NCI-H526 (cell line): ENCODE results near the gene IPO13.

Experiments
- DNase-seq, 2 experiments: peaks; one replicate each; lab custom pipeline; 2025; lab: John Stamatoyannopoulos, UW

Gene IPO13

GRCh38 chr1:43973981-43974442, 27.3 kb downstream of the IPO13 start:
- DNase-seq: no peak

- peak; percentile 94 to 100 for DNase-seq
Measured at GRCh38 chr1:43974443-43975248, 27.9 kb downstream of the IPO13 start, which contains the start of gene ATP6V0B. Gene ATP6V0B, plus strand, starts transcription at chr1:43974960. Its CDS starts 81 bp downstream, at chr1:43975041.

- DNase-seq: peak; percentile 56 to 73
Measured at GRCh38 chr1:43975249-43975961, 28.7 kb downstream of the IPO13 start.

GRCh38 chr1:43976045-43976444, 29.3 kb downstream of the IPO13 start:
- peak in 1 of 2 experiments; percentile 26 for DNase-seq

- DNase-seq: no peak
Measured at GRCh38 chr1:43976890-43977289, 30.1 kb downstream of the IPO13 start.

- no peak for DNase-seq
Measured at GRCh38 chr1:43977376-43978263, 30.9 kb downstream of the IPO13 start.

- DNase-seq: no peak
Measured at GRCh38 chr1:43978264-43978550, 31.5 kb downstream of the IPO13 start.

- DNase-seq: peak in 1 of 2 experiments; percentile 78
Measured at GRCh38 chr1:43978551-43979260, 32.0 kb downstream of the IPO13 start, which contains the start of gene B4GALT2. Gene B4GALT2, plus strand, starts transcription at chr1:43979210. Its CDS starts 1,951 bp downstream, at chr1:43981161.

- no peak for DNase-seq
Measured at GRCh38 chr1:43979261-43979527, 32.4 kb downstream of the IPO13 start.

GRCh38 chr1:43979528-43980254, 32.9 kb downstream of the IPO13 start:
- DNase-seq: peak in 1 of 2 experiments; percentile 74

- peak in 1 of 2 experiments; percentile 49 for DNase-seq
Measured at GRCh38 chr1:43980255-43981134, 33.7 kb downstream of the IPO13 start.

GRCh38 chr1:43981135-43981491, 34.4 kb downstream of the IPO13 start:
- peak in 1 of 2 experiments; percentile 73 for DNase-seq

GRCh38 chr1:43981636-43982035, 34.9 kb downstream of the IPO13 start:
- no peak for DNase-seq

- DNase-seq: no peak
Measured at GRCh38 chr1:43982241-43982640, 35.5 kb downstream of the IPO13 start.

GRCh38 chr1:43982808-43983207, 36.1 kb downstream of the IPO13 start:
- DNase-seq: no peak

GRCh38 chr1:43983253-43983899, 36.6 kb downstream of the IPO13 start:
- DNase-seq: no peak

- DNase-seq: no peak
Measured at GRCh38 chr1:43984855-43985254, 38.1 kb downstream of the IPO13 start.

GRCh38 chr1:43985984-43986595, 39.3 kb downstream of the IPO13 start:
- DNase-seq: no peak

- no peak for DNase-seq
Measured at GRCh38 chr1:43986712-43987111, 40.0 kb downstream of the IPO13 start.
